Stimulated activated CD4-positive, alpha-beta T cell treated with anti-CD3 and anti-CD28 coated beads, Interleukin-12 subunit alpha, Interleukin-12 subunit beta, amount 100 ng/mL, for 48 hours (primary cell): ENCODE results near the gene SMARCE1.
"Not testable (repeated sequence)": the region's sequence is repeated elsewhere in the genome, so short reads cannot be mapped to it uniquely, and the experiment has no call there.

ENCODE experiments used
- DNase-seq, 3 donors: peaks; one replicate each; pipeline ENCODE4 v3.0.0-alpha.2; 2020; ENCODE audit warnings: low read depth in 2 of 3, low spot score in 1 of 3

SMARCE1 gene

GRCh38 chr17:40586264-40586663 is 61.4 kb downstream of the SMARCE1 start:
- DNase-seq: not testable (repeated sequence)

GRCh38 chr17:40584950-40585349 is 62.7 kb downstream of the SMARCE1 start:
- not testable (repeated sequence) for DNase-seq

GRCh38 chr17:40582328-40582901 is 65.2 kb downstream of the SMARCE1 start:
- peak in 1 of 3 donors; percentile 44 for DNase-seq

- DNase-seq: no peak
Observed at GRCh38 chr17:40580140-40580539, 67.5 kb downstream of the SMARCE1 start.

- no peak for DNase-seq
Observed at GRCh38 chr17:40579471-40579870, 68.1 kb downstream of the SMARCE1 start.

GRCh38 chr17:40577611-40578065 is 70.0 kb downstream of the SMARCE1 start:
- DNase-seq: no peak

- DNase-seq: no peak
Observed at GRCh38 chr17:40576113-40576740, 71.4 kb downstream of the SMARCE1 start.
